ENCODE data around the gene ADISSP.

DNA sequence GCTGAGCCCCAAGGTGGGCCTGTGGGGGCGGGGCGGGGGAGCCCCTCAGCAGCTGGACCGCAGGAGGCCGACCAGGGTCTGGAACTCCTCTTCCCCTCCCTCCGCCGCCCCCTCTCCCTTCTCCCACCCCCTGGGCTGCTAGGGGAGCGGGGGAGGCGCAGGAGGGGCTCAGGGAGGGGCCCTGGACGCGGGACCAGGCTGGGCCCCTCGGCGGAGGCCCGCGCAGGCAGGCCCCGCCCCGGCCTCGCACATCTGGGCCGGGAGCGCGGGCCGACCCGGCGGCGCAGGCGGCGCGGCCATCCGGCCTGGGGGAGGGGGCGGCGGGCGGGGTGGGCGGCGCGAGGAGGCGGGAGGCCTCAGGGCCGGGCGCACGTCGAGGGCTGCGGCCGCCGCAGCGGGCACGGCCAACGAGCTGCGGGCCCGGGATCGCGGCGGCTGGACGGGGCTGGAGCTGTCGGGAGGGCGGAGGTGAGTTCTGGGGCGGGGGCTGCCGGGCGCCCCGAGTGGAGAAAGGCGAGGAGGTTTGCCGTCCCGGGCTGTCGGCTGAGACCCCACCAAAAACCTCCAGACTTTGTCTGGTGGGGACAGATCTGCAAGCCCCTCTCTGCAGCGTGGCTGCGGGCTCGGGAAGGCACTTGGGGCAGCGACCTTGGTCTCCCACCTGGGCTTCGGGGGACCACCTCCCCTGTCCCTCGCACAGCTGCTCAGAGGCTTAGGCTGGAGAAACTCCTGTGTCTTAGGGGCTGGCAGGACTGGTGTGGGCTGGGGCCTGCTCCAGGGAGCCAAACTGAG is 35.0 kb downstream of the ADISSP start, which contains the start of gene HSPA12B:
- TF ChIP-seq, protein P1, sequence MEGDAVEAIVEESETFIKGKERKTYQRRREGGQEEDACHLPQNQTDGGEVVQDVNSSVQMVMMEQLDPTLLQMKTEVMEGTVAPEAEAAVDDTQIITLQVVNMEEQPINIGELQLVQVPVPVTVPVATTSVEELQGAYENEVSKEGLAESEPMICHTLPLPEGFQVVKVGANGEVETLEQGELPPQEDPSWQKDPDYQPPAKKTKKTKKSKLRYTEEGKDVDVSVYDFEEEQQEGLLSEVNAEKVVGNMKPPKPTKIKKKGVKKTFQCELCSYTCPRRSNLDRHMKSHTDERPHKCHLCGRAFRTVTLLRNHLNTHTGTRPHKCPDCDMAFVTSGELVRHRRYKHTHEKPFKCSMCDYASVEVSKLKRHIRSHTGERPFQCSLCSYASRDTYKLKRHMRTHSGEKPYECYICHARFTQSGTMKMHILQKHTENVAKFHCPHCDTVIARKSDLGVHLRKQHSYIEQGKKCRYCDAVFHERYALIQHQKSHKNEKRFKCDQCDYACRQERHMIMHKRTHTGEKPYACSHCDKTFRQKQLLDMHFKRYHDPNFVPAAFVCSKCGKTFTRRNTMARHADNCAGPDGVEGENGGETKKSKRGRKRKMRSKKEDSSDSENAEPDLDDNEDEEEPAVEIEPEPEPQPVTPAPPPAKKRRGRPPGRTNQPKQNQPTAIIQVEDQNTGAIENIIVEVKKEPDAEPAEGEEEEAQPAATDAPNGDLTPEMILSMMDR (IDR thresholded peaks at IDR 0.05; ENCODE audit: low read depth, low read length, poor library complexity, severe bottlenecking) = no peak
- no peak for TF ChIP-seq EZH2phosphoT487 (IDR thresholded peaks at IDR 0.05; ENCODE audit: borderline replicate concordance, low read length)

Measured in DOHH2 (cell line).